Measurements from ENCODE around the gene PACRGL. TPM values are rescaled to one million over a fixed set of nuclear protein-coding genes. Genes with fewer than 3 reads are reported as not detected.

The PACRGL gene
- 10 to 100 TPM; 31.7 to 35.0 TPM for total RNA-seq

DNA sequence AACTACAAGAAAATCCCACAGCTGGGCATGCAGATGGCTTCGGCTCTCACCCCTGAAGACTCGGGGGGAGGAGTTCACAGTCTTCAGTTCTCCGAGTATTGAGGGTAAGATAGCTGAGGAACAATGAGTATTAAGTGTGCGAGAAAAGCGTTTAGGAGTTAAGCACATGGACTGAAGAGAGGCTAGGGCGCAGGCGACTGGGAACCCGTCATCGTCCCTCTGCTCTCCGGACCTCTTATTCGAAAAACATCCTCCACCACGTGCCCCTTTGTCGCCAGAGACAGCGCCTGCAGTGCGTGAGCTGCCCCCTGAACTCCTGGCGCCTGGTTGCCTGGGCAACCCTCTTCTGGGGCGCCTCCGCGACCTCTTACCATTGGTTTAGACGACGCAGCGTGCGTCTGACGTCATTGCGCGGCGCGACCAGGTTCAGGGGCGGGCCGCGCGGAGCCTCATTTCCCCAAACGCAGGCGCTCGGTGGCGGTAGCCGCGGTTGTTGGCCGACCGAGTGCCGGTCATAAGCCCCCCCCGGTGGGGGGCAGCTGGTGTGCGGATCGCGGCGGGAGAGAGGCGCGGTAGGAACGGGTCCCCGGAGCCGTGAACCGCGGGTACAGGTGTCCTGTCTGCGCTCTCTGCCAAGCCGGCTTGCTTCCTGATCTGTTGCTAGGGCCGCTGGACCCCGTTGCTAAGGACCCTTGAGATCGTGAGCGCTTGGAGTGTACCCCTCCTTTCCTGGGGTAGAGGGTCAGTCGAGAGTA, at the start of gene PACRGL:
PACRGL (plus strand) TSS at position 452 of the 755 bp plus-strand sequence. CDS start 4,024 bp downstream, outside the sequence.
- Histone ChIP-seq H3K4me3 (peak within 1 kb of the TSS; percentile 76 to 86), H3K27me3 (replicated peaks; ENCODE audit: insufficient read depth) (no peaks in the 10 kb centered on the region), H3K27ac (peak within 1 kb of the TSS; percentile 66 to 80), H3K4me1 (replicated peaks) (peaks cover 3% of the 10 kb centered on the region), H3K36me3 (no peaks in the 10 kb centered on the region), H3K9me3 (no peaks in the 10 kb centered on the region)
- intact Hi-C loops (cut with DNase I): no loop called here
- DNase-seq (ENCODE audit: low spot score): peak; percentile 88
- TF ChIP-seq POLR2AphosphoS5 (IDR thresholded peaks at IDR 0.05): peak; percentile 84
- TF ChIP-seq, protein P1, sequence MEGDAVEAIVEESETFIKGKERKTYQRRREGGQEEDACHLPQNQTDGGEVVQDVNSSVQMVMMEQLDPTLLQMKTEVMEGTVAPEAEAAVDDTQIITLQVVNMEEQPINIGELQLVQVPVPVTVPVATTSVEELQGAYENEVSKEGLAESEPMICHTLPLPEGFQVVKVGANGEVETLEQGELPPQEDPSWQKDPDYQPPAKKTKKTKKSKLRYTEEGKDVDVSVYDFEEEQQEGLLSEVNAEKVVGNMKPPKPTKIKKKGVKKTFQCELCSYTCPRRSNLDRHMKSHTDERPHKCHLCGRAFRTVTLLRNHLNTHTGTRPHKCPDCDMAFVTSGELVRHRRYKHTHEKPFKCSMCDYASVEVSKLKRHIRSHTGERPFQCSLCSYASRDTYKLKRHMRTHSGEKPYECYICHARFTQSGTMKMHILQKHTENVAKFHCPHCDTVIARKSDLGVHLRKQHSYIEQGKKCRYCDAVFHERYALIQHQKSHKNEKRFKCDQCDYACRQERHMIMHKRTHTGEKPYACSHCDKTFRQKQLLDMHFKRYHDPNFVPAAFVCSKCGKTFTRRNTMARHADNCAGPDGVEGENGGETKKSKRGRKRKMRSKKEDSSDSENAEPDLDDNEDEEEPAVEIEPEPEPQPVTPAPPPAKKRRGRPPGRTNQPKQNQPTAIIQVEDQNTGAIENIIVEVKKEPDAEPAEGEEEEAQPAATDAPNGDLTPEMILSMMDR (IDR thresholded peaks at IDR 0.05): peak in 1 of 4 experiments; percentile 14
- TF ChIP-seq POLR2A (IDR thresholded peaks at IDR 0.05): peak; percentile 46
- under 1% methylated on average over 47 of the region's 60 CpGs for WGBS

DNA sequence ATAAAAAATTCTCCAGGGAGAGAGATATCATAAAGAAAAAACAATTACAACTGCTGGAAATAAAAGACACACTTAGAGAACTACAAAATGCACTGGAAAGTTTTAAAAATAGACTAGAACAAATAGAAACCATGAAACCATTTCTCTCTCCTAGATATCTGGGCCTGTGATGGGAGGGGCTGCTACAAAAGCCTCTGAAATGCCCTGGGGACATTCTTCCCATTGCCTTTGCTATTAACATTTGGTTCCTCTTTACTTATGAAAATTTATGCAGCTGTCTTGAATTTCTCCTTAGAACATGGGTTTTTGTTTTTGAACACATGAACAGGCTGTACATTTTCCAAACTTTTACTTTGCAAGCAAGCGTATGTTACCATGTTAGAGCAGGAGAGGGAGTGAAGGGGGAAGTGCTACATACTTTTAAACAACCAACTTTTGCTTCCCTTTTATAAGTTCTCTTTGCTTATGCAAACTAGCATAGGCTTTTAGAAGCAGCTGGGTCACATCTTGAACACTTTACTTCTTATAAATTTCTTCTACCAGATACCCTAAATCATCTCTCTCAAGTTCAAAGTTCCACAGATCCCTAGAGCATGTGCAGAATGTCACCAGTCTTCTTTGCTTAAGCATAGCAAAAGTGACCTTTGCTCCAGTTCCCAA, 47.9 kb upstream of the PACRGL start:
- Histone ChIP-seq H3K36me3 (no peaks in the 10 kb centered on the region), H3K27ac (no peak overlapping the region), H3K4me3 (no peak overlapping the region), H3K27me3 (replicated peaks; ENCODE audit: insufficient read depth) (no peaks in the 10 kb centered on the region), H3K9me3 (no peaks in the 10 kb centered on the region), H3K4me1 (replicated peaks) (no peaks in the 10 kb centered on the region)
- intact Hi-C loops (cut with DNase I): no loop called here
- no peak for TF ChIP-seq POLR2AphosphoS5 (IDR thresholded peaks at IDR 0.05)
- TF ChIP-seq POLR2A (IDR thresholded peaks at IDR 0.05): no peak
- TF ChIP-seq, protein P1 (IDR thresholded peaks at IDR 0.05): no peak
- no peak for DNase-seq (ENCODE audit: low spot score)
- 72% methylated on average over 1 of the region's 1 CpG for WGBS

DNA sequence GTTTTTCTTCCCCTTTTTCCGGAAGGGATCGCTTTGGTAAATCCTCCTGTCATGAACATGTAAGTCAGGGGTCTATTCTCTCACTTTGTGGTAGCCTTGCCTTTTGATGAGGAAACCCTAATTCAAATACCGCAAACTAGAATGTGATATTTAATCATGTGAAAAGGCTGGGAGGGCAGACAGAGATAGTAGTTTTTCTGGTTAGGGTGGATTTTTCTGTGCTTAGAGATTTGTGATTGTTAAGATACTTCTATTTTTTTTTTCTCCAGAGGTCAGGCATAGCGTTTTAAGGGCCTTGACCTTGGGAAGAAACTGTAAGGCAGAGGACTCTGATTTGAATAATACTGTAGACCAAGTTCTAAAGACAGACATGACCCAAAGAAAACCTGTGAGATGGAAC, 41.8 kb upstream of the PACRGL start:
- no peak overlapping the region for H3K27ac ChIP-seq
- 51% methylated on average over 4 of the region's 4 CpGs for WGBS
- H3K36me3 ChIP-seq: no peaks in the 10 kb centered on the region
- intact Hi-C loops (cut with DNase I): no loop called here
- H3K9me3 ChIP-seq: no peaks in the 10 kb centered on the region
- no peaks in the 10 kb centered on the region for H3K27me3 ChIP-seq (replicated peaks; ENCODE audit: insufficient read depth)
- H3K4me3 ChIP-seq: no peak overlapping the region
- no peaks in the 10 kb centered on the region for H3K4me1 ChIP-seq (replicated peaks)
- TF ChIP-seq, protein P1 (IDR thresholded peaks at IDR 0.05): no peak
- TF ChIP-seq POLR2AphosphoS5 (IDR thresholded peaks at IDR 0.05) (no peak), POLR2A (IDR thresholded peaks at IDR 0.05) (no peak)
- no peak for DNase-seq (ENCODE audit: low spot score)

DNA sequence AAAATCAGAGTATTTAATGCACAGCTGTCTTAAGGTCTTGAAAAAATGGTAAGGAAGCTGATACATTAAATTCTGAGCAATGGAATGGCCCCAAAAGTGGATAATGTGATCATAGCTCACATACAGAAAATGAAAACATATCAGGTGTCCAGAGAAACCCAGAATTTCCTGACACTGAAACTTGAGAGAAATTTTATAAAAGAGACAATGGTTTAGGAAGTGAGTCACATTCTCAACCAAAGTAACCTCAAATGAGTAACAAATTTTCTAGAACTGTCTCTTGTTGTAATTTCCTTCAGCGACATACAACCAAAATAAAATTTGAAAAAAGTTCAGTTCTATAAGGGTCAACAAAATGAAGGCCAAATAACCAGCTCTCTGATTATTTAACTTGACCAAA, 37.4 kb upstream of the PACRGL start:
- H3K36me3 ChIP-seq: no peaks in the 10 kb centered on the region
- no peak for DNase-seq (ENCODE audit: low spot score)
- no peak overlapping the region for H3K27ac ChIP-seq
- H3K4me3 ChIP-seq: no peak overlapping the region
- H3K9me3 ChIP-seq: no peaks in the 10 kb centered on the region
- TF ChIP-seq, protein P1 (IDR thresholded peaks at IDR 0.05): no peak
- no peak for TF ChIP-seq POLR2A (IDR thresholded peaks at IDR 0.05)
- TF ChIP-seq POLR2AphosphoS5 (IDR thresholded peaks at IDR 0.05): no peak
- 0% methylated on average over 1 of the region's 1 CpG for WGBS
- H3K27me3 ChIP-seq (replicated peaks; ENCODE audit: insufficient read depth): no peaks in the 10 kb centered on the region
- no peaks in the 10 kb centered on the region for H3K4me1 ChIP-seq (replicated peaks)
- intact Hi-C loops (cut with DNase I): no loop called here
